Parathyroid adenoma (tissue), 2 donors: ENCODE data around the gene JAK1.

Experiments
- H2AFZ ChIP-seq: fragments of 300-600 bp; sonication (generic); one replicate; pipeline ENCODE4 v1.7.0; 2017; ENCODE audit warnings: antibody characterized with exemption, mild to moderate bottlenecking
- H3K27ac ChIP-seq: fragments of 300-600 bp; sonication (generic); one replicate; pipeline ENCODE4 v1.7.0; 2017
- H3K27me3 ChIP-seq: fragments of 300-600 bp; sonication (generic); one replicate; pipeline ENCODE4 v1.7.0; 2017; ENCODE audit warnings: low read length; ENCODE audit not compliant: control insufficient read depth, insufficient read depth
- H3K36me3 ChIP-seq: fragments of 300-600 bp; sonication (generic); one replicate; pipeline ENCODE4 v1.7.0; 2017; ENCODE audit warnings: low read length; ENCODE audit not compliant: control insufficient read depth, insufficient read depth
- H3K4me1 ChIP-seq: fragments of 300-600 bp; sonication (generic); one replicate; pipeline ENCODE4 v1.7.0; 2017; ENCODE audit warnings: control low read depth
- H3K4me2 ChIP-seq: fragments of 300-600 bp; sonication (generic); one replicate; pipeline ENCODE4 v1.7.0; 2017; ENCODE audit warnings: low read length
- H3K4me3 ChIP-seq: fragments of 300-600 bp; sonication (generic); one replicate; pipeline ENCODE4 v1.7.0; 2017; ENCODE audit warnings: low read depth, low read length
- H3K79me2 ChIP-seq: fragments of 300-600 bp; sonication (generic); one replicate; pipeline ENCODE4 v1.7.0; 2017; ENCODE audit warnings: control low read depth
- H3K9ac ChIP-seq: fragments of 300-600 bp; sonication (generic); one replicate; pipeline ENCODE4 v1.7.0; 2017; ENCODE audit warnings: mild to moderate bottlenecking
- H3K9me3 ChIP-seq: fragments of 300-600 bp; sonication (generic); one replicate; pipeline ENCODE4 v1.7.0; 2017; ENCODE audit warnings: low read length; ENCODE audit not compliant: control insufficient read depth
- TF ChIP-seq, protein P1 (sequence below): fragments of 300-600 bp; sonication (generic); IDR thresholded peaks from one replicate; pipeline ENCODE4 v1.7.0; 2017; ENCODE audit warnings: antibody characterized with exemption, mild to moderate bottlenecking
- donor health status: primary hyperparathyroidism.

The JAK1 gene

DNA sequence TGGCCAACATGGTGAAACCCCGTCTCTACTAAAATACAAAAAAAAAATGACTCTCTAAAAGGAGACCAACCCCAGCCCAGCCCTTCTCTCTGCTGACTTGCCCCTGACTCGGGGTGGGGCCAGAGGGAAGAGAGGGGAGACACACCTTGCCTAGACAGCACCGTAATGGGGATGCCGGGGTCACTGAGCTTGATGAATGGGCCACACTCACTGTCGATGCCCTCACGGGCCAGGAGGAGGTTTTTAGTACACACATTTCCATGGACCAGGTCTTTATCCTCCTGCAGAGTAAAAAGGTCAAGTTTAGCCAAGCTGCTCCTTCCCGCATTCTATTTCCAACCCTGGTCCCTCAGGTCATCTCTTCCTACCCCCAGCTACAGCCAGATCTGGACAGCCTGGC lies 121.7 kb downstream of the JAK1 start:
- Histone ChIP-seq H3K27me3 (no peaks in the 10 kb centered on the region), H3K4me2 (no peak overlapping the region), H3K79me2 (no peaks in the 10 kb centered on the region), H3K4me1 (peaks cover 5% of the 10 kb centered on the region), H3K27ac (no peak overlapping the region), H3K9ac (no peak overlapping the region), H3K36me3 (no peaks in the 10 kb centered on the region), H2AFZ (no peak overlapping the region), H3K4me3 (no peak overlapping the region), H3K9me3 (no peaks in the 10 kb centered on the region)
- TF ChIP-seq, protein P1, sequence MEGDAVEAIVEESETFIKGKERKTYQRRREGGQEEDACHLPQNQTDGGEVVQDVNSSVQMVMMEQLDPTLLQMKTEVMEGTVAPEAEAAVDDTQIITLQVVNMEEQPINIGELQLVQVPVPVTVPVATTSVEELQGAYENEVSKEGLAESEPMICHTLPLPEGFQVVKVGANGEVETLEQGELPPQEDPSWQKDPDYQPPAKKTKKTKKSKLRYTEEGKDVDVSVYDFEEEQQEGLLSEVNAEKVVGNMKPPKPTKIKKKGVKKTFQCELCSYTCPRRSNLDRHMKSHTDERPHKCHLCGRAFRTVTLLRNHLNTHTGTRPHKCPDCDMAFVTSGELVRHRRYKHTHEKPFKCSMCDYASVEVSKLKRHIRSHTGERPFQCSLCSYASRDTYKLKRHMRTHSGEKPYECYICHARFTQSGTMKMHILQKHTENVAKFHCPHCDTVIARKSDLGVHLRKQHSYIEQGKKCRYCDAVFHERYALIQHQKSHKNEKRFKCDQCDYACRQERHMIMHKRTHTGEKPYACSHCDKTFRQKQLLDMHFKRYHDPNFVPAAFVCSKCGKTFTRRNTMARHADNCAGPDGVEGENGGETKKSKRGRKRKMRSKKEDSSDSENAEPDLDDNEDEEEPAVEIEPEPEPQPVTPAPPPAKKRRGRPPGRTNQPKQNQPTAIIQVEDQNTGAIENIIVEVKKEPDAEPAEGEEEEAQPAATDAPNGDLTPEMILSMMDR, result no peak

DNA sequence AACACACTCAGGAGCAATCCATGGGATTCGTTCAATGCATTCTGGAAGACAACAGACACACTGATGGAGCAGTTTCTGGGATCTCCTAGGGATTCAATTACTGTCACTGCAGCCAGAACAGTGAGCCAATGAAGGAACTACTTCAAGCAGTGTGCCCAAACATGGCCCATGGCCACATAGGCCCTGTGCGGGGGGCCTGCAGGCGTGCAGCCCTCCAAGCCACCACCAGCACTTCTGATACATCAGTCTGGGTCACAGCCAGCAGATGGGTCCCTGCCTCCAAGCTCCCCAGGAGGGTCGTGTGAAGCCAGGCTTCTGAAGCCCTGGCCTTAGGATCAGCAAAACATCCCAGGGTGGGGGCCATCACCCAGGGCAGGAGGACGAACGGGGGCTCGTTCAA lies 122.2 kb downstream of the JAK1 start:
- no peak overlapping the region for H3K4me3 ChIP-seq
- H3K4me2 ChIP-seq, result no peak overlapping the region
- no peak overlapping the region for H2AFZ ChIP-seq
- H3K36me3 ChIP-seq, result no peaks in the 10 kb centered on the region
- H3K9ac ChIP-seq, result no peak overlapping the region
- no peak overlapping the region for H3K27ac ChIP-seq
- no peaks in the 10 kb centered on the region for H3K79me2 ChIP-seq
- TF ChIP-seq, protein P1, result no peak
- no peaks in the 10 kb centered on the region for H3K9me3 ChIP-seq
- H3K4me1 ChIP-seq, result peaks cover 5% of the 10 kb centered on the region
- H3K27me3 ChIP-seq, result no peaks in the 10 kb centered on the region

DNA sequence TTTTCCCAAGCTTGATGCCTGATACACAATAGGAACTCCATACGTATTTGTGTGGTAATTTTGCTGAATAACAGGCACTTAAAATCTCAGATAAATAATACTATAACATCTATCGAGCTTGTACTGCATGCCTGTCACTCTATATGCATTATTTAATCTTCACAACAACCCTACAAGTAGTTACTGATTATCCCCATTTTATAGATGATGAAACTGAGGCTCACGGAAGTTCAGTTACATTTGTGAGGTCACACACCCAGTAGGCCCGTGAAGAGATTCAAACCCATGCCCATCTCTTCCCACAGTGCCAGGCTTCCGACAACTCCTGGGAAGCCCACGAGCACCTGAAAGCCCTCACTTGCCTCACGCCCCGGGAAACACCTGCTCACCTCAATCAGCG lies 122.7 kb downstream of the JAK1 start:
- H3K27me3 ChIP-seq, result no peaks in the 10 kb centered on the region
- no peak overlapping the region for H2AFZ ChIP-seq
- H3K4me1 ChIP-seq, result peaks cover 5% of the 10 kb centered on the region
- no peak overlapping the region for H3K27ac ChIP-seq
- no peak overlapping the region for H3K4me2 ChIP-seq
- H3K9me3 ChIP-seq, result no peaks in the 10 kb centered on the region
- H3K9ac ChIP-seq, result no peak overlapping the region
- no peaks in the 10 kb centered on the region for H3K79me2 ChIP-seq
- TF ChIP-seq, protein P1, result no peak
- H3K4me3 ChIP-seq, result no peak overlapping the region
- H3K36me3 ChIP-seq, result no peaks in the 10 kb centered on the region

DNA sequence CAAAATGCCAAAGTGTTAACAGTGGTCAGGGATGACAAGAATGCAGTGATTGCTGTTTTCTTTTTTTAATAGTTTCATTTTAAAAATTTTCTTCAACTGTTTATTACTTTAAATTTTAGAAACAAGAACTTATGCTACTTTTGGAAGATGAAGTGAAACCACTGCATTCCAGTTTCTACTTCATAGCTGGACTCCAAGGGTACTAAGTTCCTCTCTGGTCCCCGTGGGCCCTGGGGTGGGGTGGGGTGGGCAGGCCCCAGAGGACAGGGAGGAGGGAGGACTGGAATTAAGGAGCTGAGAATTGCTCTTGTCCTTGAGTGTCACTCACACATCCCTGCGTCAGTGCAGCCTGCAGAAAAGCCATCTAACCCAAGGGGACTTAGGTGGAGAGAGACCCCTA lies 124.1 kb downstream of the JAK1 start:
- Histone ChIP-seq H3K9ac (no peak overlapping the region), H3K27ac (no peak overlapping the region), H3K4me1 (peaks cover 5% of the 10 kb centered on the region), H3K4me2 (no peak overlapping the region), H3K27me3 (no peaks in the 10 kb centered on the region), H3K9me3 (no peaks in the 10 kb centered on the region), H2AFZ (no peak overlapping the region), H3K79me2 (no peaks in the 10 kb centered on the region), H3K4me3 (no peak overlapping the region), H3K36me3 (no peaks in the 10 kb centered on the region)
- TF ChIP-seq, protein P1, result no peak

DNA sequence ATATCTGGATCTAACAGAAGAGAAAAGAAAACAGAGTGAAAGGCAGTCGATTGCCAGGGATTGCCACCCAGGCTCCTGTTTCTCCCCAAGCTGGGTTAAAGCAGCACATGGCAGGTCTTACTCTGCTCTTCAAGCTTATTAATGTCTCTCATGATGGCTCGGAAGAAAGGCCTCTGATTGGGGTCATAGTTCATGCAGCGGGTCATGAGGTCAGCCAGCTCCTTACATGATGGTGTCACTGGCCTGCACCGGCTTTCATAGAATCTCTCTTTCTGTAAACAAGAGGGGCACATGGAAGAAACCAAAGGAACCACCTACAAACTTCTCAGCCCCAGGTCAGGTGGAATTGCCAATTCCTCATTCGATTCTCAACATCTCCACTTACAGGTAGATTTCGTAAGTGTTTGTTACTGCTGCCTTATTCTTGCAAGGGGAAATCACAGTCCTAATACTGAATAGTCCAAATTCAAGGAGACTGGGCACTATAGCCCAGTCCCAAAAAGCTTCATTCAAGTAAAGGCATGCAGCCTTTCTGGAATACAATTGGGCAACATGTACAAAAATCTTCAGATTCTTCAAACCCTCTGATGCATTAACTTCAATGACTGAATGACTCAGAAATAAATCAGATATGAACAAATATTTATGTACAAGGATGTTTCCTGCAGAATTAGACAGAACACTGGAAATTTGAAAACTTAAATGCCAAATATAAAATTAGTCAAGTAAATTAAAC lies 124.9 kb downstream of the JAK1 start:
- no peaks in the 10 kb centered on the region for H3K9me3 ChIP-seq
- H2AFZ ChIP-seq, result no peak overlapping the region
- TF ChIP-seq, protein P1, result no peak
- no peak overlapping the region for H3K27ac ChIP-seq
- H3K4me3 ChIP-seq, result no peak overlapping the region
- no peak overlapping the region for H3K9ac ChIP-seq
- peaks cover 5% of the 10 kb centered on the region for H3K4me1 ChIP-seq
- H3K36me3 ChIP-seq, result no peaks in the 10 kb centered on the region
- no peak overlapping the region for H3K4me2 ChIP-seq
- no peaks in the 10 kb centered on the region for H3K27me3 ChIP-seq
- H3K79me2 ChIP-seq, result no peaks in the 10 kb centered on the region
